Activated CD4-positive, CD25-positive, alpha-beta regulatory T cell treated with anti-CD3 and anti-CD28 coated beads, Interleukin-2, amount 50 U/mL, for 16 hours (primary cell): Measurements from ENCODE around the gene PAMR1.

Experiments used
- DNase-seq: peaks from one replicate; pipeline ENCODE4 v3.0.0-alpha.2; 2020; ENCODE audit warnings: low read depth, low spot score

The PAMR1 gene

DNA sequence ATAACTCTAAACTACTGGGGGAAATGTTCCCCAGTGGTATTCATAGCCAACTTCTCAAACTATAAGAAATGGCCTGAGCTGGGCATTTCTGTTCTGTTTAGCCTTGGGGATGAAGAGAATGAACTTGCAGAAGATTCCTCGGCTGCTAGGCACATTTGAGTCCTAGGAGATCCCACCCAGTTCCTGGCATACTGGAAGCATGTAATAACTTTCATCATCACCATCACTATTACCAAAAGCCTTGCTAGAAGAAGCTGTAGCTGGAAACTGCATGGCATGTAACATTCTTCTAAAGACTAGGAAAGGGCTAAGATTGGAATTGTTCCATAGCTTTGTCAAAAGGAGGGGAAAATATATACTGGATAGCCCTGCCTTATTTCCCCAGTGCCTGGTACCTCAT lies 65.9 kb downstream of the PAMR1 start:
- DNase-seq, result no peak

DNA sequence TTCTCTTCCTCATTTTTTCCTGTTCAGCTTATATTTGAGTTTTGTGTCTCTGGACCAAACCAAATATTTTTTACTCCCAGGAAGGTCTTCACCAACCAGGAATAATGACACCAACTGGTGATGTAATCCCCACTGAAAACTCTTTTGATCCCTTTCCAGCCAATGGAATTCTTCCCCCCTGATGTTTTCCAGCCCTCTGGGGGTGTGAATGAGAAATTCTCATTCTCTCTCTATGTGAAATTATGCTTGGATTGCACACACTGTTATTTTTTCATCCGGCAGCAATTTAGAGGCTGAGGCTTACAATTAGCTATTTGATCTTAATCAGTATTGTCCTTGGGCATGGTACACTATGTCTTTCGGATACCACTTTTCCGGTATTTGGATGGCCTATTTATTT lies 66.6 kb downstream of the PAMR1 start:
- DNase-seq, result no peak

DNA sequence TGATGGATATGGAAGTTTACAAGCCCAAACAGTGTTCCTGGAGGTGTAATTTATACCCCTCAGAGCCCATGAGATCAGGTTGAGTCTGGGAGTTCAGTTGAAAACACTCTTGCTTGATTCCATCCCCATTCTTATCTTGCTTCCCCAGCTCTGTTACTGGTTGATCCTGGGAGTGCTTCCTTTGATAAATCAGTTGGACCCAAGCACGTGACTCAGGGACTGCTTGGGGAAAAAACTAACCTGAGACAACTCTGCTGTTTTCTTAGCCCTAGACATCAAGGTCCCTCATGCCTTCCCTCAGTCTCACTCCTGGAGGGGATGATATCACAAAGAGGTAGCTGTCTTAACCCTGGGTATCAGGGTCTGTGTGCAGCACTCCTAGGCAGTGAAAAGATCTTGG lies 71.1 kb downstream of the PAMR1 start:
- no peak for DNase-seq

DNA sequence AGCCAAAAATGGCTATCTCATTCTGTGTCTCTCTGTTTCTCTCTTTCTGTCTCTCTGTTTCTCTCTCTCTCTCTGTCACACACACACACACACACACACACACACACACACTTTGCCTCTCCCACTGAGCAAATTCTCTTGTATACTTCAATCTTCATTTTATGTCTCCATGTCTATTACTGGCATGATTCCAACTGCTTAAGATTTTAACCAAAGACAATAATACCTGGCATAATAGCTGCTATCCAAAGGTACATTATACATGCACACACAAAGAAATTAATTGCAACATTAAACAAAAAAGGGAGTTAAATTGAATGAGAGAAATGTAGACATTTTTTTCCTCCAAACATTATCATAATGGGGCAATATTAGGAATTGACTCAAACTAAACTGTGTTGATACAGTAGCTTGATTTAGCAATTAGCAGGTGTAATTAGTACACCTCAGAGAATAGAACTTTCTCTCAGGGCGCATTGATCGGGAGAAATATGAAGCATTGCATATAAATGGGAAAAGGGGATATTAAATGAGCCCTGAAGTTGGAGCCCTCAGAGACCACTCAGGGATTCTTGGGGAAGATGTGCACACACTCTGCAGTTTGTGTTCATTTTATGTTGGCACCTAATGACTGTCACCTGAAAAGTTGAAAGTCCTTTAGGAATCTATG lies 88.7 kb downstream of the PAMR1 start:
- DNase-seq, result no peak

DNA sequence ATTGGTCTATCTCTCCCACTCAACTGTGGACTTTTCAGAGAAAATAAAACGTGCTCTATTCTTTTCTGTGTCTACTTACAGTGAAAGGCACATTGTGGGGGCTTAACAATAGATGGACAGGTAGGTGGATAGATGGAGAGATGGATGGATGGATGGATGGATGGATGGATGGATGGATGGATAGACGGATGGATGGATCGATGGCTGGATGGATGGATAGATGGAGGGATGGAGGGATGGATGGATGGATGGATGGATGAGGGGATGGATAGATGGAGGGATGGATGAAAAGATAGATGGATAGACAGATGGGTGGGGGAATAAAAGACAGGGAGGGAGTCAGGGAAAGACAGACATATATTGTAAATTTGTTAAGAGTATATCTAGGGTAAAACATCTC lies 91.8 kb downstream of the PAMR1 start:
- no peak for DNase-seq

DNA sequence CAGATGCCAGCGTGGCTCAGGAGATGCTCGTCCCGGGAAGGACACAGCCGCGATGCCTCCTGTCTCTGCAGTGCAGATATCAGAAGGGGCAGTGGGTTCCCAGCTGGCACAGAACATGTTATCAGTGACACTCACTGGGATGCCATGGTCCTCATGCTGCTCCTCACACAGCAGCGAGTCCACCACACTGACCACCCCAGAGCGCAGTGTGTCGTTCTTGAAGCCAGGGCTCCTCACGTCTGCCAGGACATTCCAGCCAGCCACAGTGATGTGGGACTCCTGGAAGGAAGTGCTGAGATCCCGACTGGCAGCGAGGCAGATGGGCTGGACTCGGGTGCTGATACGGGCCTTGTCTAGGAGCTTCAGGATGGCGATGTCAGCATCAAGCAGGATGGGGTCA lies 93.0 kb downstream of the PAMR1 start:
- no peak for DNase-seq

DNA sequence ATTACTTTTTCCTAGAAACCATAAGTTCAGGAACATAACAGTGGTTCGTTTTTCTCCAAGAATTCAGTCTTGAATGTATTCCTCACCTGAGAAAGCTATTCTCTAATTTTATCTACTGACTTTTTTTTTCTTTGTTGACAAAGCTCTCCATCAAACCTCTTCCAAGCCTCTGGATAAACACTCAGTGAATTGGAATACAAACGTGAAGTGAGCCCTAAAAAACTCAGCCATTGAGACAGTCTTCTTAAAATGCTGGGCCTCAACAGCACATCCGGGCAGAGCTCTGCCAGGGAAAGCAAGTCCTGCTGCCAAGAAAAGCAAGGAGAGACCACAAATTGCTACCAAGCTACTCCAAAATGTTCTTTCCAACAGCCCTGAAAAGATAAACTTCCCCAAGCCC lies 98.3 kb downstream of the PAMR1 start:
- no peak for DNase-seq

DNA sequence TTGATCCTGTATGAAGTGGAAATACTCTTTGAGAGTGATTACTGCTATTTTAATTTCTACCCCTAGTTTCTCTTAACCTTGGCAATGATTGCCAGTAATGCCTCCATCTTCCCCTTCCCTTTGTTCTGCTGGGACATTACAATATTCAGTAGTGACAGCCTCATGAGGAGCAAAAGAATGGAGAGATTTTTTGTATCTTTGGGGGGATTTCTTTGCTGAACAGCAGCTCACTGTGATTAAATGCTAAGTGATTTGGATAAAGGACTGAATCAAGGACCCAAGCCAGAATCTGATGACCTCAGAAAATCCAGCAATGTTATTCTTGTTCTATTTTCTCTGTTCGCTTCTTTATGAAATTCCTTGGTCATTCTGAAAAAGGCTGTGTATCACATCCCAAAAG lies 99.1 kb downstream of the PAMR1 start:
- no peak for DNase-seq

DNA sequence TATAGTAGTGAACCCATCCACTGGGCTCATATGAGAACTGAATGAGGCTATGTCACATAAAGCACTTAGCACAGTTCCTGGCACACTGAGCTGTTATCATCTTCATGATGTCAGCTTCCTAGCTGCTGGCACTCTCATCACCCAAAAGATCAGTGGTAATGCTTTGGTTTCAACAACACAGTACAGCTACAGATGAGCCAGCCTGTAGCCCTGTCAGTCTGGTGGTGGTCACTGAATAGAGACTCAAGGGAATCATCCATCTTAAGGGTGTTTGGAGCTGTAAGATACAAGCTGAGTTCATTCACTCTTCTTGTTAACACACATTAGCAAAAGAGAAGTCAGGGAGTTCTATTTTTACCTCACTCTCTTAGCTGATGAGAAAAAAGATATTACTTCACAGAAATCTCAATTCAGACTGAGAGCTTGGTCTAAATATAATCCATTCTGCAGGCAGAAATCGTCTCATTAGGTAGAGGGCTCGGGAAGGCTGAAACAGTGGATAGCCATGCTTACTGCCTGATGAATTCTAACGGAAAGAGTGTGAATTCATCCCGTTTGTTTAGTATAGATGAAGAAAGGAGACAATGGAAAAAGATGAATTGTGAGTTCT lies 99.7 kb downstream of the PAMR1 start:
- no peak for DNase-seq

DNA sequence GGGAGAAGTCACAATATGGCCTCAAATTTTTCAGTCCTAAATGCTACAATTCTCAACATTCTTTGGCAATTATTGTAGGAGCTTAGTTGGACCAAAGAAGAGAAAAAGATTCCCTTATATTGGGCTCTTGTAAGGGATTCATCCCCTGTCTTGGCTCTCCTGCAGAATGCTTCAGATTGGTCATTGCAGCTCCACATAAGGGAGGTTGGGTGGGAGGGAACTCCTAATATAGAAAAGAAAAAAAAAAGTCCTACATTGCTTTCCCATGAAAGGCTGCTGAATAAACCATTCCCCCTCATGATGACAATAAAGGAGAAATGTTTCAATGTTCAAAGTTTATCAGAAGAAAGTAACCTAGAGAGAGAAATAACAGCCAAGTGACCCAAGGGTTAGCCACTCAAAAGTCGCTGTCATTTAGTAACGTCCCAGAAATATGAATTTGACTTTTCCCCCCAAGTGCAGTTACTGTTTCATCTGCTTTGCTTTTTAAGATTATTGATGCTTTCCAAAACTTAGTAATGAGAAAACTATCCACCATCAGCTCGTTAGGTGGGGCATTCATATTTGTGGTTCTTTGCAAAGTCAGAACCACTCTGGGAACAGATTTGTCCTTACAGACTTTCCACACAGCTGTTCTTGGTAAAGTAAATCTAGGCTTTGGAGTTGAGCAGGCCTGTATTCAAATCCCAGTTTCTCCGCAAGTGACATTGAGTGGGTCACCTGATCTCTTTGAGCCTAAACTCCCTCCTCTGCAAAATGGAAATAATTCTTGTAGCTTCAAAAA lies 101.1 kb downstream of the PAMR1 start:
- DNase-seq, result no peak

DNA sequence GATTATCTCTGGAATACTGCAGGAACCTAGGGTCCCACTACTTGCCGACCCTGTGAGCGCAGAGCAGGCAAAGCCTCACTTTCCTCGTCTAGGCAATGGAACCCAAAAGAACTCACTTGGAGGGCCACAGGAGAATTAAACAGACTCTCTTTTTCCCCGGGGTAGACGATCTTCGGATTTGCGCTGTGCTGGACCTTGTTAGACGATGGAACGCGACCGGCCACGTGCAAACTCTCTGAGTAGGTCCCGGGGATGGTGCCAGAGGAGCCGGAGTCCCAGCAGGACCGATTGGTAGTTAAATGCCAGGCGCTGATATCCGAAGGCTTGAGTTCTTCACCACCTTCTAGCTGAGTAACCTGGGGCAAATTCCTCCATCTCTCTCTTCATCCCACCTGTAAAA lies 105.0 kb downstream of the PAMR1 start:
- DNase-seq, result no peak

DNA sequence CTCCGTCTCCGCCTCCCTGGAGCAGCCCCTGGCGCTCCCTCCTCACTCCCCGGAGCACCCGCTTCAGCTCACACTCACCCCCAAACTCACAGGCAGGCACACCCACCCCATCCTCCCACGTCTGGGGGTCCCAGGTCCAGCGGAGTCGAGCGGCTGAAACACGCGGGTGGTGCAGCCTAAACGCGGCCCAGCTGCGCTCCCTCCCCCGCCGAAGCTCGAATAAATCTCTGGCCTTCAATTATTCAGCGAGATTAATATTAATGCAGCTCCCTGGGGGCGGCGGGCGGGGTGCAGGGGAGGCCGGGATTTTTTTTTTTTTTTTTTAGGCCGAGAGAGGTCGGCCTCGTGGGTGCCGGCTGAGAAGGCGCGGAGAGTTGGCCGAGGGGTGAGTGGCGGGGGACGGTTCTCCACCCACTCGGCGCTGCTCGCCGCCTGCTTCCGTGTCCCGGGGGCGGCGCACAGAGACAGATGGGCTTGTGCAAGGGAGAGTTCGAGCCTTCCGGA lies 105.5 kb downstream of the PAMR1 start:
- no peak for DNase-seq

DNA sequence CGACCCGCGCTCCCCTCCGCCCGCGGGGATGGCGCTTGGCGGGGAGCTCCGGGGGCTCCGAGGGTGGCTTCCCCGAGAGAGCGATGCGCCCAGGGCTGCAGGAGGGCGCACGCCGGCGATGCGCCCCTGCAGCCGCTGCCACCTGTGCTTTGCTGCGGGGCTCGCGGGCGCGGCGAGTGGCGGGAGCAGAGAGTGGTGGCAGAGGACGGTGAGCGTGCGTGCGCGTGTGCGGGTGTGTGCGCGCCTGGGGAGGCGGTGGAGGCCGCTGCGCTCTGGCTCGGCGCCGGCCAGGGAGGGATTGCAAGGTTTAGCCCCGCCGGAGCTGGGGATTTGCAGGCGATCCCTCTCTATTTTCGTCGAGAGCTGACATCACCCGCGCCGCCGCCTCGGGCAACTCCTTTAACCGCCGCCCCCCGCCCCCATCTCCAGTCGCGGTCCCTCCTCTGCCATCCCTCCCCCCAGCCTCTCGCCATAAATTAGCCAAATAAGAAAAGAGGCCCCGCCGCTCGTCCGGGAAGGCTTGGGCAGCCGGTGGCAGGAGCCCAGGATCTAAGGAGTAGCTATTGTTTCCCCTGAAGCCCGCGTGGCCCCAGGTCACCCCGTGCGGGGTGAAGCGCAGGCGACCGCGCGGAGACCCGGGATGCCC lies 106.1 kb downstream of the PAMR1 start, which contains the start of gene SLC1A2:
SLC1A2 (minus strand) TSS at position 375 of the 646 bp plus-strand sequence. CDS start 592 bp downstream, outside the sequence.
- DNase-seq, result no peak

DNA sequence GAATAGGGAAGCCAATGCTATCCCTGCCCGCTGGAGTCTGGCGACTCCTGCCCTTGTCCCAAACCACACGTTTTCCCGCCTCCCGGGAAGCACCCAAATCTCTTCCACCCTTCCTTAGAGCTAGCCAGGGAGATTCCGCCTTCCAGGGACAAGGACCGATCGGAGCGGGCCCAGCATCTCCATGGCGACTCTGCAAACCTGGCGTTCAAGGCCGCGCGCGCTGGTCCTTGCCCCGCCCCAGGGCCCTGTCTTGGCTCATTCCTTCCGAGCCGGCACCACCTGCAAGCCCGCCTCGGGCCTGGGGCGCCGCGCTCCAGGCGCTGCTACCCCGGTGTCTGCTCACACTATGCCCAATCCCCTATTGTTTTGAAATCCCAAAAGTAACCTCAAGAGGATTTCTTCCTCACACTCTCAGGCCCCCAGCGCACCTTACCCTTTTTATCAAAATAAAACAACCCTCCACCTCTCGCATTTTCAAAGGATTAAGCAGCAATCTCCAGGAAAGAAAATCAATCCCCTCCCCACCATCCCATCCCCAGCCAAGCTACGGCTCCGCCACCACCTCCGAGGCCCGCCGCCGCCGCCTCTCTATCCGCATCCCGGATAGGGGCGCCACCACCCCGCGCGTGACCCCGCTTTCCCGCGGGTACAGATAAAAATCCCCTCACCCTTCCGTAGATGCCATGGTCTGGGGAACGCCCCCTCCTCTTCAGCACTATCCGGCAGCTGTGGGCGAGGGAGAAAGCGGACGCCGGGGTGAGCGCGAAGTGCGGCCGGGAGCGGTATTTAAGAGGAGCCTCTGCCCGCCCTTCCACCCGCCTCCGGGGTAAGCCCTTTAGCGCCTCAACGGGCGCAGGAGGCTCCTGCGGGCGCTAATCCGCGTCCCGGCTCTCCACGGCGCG lies 106.9 kb downstream of the PAMR1 start:
- no peak for DNase-seq

DNA sequence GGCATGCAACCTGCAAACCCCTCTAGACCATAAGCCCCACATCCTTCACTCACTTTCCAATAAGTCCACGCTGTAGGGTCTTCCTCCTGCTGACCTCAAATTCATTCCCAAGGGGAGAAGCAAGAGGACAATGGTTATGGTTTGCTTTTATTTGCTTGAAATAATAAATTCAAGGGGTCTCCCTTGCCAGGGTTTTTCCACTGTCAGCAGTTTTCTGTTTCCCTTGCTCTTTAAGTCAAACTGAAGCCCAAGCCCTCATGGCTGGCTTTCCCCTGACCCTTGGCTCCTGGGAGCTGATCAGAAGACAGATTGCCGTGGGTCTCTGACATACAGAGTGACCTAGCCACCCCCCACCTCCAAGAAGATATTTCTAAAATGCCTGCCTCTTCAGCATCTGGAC lies 109.9 kb downstream of the PAMR1 start:
- DNase-seq, result no peak

DNA sequence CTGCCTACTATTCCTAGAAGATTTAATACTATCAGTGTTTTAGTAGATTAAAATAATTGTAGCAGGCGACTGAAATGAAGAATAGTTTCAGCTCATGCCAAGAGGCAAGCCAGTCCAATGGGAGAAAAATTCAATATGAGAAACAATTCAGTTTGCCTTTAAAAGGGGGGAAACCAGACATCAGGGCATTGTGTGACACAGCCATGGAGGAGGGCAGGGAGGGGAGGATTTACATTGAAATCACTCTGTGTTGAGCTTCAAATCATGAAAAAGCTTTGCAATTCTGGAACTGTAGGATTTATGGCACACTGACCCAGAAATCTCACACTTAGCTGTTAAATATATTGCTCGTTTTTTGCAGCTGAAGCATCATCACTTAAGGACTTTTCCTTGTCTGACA lies 110.6 kb downstream of the PAMR1 start:
- DNase-seq, result no peak

DNA sequence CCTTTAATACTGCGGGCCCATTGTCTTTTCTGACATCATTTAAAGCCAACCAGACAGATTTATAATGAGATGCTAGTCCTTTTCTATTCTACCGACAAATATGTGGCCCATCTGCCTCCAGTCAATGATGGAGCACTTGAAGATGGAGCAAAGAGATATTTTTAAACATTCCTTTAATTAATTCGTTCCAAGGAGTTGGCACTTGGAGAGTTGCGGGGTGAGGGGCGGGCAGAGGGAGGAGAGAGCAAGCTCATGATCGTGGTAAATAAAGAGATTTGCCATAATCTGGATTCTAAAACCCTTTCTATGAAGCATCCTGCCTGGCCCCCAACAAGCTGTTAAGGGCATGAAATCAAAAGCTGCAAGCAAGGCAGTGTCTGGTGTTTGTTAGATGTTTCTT lies 111.1 kb downstream of the PAMR1 start:
- DNase-seq, result no peak

DNA sequence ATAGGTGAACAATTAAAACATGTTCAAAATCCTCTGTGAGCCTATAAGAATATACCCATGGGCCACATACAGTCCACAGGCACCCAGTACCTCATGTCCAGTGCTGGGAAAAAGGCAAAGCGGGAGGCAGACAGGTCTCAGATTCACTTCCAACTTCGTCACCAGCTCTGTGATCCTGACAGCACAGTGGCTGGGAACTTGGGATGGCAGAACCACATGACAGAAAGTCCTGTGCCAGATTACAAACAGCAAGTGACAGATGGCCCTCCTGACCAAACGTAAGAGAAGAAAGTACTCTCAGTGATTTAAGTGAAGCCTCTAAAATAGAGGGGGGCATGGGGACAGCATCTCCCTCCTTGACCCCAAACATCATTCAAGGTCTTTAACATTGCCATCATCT lies 111.8 kb downstream of the PAMR1 start:
- no peak for DNase-seq

DNA sequence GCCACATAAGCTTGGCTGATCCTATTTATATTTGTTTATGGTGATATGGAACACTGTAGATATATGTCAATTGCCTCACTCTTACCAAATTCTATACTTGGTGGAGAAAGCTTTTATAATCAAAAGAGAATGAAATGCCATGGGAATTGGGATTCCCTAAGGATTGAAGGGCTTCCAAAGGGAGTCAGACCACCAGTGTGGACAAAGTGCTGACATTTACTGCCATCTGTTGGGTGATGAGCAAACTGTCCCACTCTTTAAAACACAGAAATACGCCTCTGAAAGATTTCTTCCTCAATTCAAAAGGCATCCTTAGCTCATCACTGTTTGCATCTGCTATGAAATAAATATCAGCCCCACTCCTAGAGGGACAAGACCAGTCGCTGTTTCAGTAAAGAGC lies 113.1 kb downstream of the PAMR1 start:
- no peak for DNase-seq

DNA sequence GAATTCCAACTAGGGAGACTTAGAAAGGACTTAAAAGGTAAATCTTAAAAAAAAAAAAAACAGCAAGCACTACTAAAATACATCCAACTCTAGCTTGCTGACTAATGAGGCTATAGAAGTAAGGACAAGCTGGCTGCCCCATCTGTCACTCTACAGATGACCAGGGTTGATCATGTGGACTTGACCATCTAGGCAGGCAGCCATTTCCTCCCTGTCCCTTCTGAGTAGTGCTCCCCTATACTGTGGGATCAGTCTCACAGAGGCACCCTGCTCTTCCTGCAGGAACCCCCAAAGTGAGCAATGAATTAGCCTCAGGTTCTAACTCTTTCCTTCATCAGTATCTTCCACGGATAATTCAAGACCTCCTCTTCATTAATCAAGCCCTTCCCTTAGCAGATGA lies 118.4 kb downstream of the PAMR1 start:
- no peak for DNase-seq

DNA sequence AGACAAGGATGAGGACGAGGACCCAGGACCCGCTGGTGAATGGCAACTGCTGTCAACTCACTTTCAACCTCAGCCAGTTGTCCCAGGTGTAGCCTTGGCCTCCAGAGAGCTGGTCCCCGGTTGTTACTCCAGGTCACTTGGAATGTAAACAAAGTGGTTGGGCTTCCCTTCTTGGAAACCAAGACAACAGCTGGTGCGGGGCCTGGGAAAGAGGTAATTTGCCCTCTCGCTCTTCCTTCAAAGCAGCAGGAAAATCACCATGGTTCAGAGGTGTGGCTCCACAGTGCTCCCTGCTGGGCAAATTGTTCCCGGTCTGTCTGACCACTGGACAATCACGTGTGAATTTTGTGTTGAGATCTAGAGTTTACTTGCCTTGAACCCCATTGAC lies 121.0 kb downstream of the PAMR1 start:
- no peak for DNase-seq
